ENCODE measurements around the gene MRS2.
A peak's percentile ranks its signal among the peaks of the same experiment; 100 is the strongest.
"Not testable (repeated sequence)": the region's sequence is repeated elsewhere in the genome, so short reads cannot be mapped to it uniquely, and the experiment has no call there.

Gene MRS2, protein sequence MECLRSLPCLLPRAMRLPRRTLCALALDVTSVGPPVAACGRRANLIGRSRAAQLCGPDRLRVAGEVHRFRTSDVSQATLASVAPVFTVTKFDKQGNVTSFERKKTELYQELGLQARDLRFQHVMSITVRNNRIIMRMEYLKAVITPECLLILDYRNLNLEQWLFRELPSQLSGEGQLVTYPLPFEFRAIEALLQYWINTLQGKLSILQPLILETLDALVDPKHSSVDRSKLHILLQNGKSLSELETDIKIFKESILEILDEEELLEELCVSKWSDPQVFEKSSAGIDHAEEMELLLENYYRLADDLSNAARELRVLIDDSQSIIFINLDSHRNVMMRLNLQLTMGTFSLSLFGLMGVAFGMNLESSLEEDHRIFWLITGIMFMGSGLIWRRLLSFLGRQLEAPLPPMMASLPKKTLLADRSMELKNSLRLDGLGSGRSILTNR

DNA sequence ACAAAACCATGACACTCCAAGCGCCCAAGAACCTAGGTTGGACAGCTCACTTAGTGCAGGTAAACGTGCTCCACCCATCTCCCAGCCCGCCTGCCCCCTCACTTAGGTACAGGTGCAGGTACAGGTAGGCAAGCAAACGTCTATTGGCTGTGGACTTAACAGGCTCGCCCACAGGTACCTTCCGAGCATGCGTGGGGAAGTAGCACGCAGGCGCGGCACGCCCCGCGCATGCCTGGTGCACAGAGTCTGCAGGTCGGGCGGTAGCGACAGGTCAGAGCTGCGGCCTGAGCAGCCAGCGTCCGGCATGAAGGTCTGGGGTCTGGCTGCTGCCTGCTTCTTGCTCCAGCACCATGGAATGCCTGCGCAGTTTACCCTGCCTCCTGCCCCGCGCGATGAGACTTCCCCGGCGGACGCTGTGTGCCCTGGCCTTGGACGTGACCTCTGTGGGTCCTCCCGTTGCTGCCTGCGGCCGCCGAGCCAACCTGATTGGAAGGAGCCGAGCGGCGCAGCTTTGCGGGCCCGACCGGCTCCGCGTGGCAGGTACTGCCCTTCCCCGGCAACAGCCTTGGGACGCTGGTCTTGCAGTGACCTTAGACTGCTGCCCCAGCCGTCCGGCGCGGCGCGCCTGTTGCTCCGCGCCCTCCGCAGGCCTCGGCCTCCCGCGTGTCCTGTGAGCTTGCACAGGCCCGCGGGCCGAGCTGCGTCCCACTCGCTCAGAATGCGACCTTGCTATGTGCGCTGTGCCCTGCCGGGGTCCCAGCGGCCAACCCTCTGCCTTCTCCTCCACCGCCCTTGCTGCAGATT, at the start of gene MRS2:
TSS of gene MRS2 (plus strand) at position 240 of the 804 bp plus-strand sequence. CDS start at position 351, 111 bp downstream.
- peak; percentile 85 for DNase-seq

DNA sequence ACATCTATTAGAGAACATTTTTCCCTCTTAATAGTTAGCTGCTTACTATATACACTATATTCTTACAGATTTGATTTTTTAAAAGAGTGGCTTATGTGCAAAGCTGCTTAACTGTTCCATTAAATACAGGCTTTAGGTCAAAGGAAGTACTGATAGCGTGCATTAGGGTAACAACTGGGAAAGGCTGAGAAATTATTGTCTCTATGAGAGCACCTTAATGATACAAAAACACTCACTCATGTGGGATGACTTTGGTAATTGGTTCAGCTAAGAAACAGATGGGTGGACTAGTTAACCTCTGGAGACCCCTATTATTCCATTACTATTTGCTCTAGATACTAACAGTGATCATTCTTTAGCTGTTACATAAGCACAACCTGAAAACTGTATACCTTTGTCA, 48.9 kb upstream of the MRS2 start:
- DNase-seq, result no peak

DNA sequence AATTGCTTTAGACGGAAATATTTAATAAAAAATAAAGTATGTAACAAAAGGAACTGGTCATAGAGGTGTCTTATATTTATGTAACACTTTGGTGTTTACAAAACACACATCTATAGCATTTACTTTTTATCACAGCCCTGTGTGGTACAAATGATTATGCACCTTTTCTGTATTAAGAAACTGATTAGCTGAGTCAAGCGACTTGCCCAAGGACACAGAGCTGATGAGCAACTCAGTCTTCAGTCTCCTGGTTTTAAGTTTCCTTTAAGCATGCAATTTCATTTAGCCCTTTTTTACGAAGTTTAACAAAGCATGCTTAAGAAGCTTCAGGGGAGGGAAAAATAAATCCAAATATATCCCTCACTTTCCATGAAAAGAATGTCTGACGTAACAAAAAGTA, 47.3 kb upstream of the MRS2 start:
- DNase-seq, result no peak

DNA sequence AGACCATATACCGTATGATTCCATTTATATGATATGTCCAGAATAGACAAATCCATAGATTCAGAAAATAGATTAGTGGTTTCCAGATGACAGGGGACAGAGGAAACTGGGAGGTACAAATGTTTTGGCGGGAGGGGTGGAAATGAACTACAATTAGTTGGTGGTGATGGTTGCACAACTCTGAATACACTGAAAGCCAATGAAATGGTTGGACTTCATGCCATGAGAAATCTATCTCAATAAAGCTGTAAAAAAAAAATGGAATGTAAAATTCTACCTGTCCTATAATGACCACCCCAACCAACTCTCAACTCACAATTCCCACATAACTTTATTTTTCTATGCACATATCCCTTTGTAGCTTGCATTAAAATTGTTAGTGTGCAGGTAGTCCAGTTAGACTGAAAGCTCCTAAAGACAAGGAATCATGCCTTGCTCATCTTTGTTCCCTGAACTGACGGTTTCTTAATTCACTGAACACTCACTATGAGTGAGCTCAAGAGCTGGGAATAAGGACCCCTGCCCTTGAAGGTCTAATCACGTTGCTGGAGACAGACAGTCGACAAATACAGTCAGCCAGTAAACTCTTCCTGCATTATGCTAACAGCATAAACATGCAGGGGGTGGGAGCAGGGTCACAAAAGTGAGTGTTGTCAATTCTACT, 46.3 kb upstream of the MRS2 start:
- no peak for DNase-seq

DNA sequence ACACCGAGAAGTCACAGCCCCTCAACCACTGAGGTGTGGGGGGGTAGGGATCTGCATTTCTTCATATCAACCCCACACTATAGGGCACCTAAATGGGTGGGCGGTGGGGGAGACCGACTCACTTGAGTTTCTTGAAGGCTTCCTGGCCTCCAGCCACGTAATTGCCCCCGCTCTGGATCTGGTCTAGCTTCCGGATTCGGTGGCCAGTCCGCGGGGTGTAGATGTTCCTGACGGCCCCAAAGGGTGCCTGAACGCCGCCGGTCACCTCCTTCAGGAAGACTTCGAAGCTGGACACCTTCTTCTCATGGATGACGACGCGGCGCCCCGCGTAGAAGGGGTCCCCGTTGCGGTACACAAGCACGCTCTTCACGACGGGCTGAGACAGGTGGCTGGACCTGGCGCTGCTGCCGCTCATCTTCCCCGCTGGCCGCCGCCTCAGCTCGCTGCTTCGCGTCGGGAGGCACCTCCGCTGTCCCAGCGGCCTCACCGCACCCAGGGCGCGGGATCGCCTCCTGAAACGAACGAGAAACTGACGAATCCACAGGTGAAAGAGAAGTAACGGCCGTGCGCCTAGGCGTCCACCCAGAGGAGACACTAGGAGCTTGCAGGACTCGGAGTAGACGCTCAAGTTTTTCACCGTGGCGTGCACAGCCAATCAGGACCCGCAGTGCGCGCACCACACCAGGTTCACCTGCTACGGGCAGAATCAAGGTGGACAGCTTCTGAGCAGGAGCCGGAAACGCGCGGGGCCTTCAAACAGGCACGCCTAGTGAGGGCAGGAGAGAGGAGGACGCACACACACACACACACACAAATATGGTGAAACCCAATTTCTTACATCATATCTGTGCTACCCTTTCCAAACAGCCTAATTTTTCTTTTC, 45.2 kb upstream of the MRS2 start, which contains the start of gene DCDC2:
TSS of gene DCDC2 (minus strand) at position 724 of the 883 bp plus-strand sequence. CDS start at position 415, 309 bp downstream.
- peak; percentile 52 for DNase-seq

DNA sequence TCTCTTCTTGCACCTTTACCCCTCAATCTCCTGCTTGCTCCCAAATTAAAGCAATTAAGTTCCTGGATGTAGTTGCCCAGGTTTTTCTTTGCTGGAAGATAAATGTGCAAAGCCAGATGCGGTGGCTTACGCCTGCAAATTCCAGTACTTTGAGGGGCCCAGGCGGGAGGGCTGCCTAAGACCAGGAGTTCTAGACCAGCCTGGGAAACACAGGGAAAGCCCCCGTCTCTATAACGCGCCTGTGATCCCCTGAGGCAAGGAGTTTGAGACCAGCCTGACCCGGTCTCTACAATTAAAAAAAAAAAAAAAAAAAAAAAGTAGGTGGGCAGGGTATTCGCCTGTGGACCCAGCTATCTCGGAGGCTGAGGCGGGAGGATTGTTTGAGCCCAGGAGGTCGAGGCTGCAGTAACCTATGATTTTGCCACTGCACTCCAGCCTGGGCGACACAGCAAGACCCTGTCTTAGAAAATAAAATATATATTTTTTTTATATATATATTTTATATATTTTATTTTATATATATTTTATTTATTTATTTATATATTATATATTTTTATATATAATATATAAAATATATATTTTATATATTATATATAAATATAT, 44.4 kb upstream of the MRS2 start:
- DNase-seq, result peak; percentile 4

DNA sequence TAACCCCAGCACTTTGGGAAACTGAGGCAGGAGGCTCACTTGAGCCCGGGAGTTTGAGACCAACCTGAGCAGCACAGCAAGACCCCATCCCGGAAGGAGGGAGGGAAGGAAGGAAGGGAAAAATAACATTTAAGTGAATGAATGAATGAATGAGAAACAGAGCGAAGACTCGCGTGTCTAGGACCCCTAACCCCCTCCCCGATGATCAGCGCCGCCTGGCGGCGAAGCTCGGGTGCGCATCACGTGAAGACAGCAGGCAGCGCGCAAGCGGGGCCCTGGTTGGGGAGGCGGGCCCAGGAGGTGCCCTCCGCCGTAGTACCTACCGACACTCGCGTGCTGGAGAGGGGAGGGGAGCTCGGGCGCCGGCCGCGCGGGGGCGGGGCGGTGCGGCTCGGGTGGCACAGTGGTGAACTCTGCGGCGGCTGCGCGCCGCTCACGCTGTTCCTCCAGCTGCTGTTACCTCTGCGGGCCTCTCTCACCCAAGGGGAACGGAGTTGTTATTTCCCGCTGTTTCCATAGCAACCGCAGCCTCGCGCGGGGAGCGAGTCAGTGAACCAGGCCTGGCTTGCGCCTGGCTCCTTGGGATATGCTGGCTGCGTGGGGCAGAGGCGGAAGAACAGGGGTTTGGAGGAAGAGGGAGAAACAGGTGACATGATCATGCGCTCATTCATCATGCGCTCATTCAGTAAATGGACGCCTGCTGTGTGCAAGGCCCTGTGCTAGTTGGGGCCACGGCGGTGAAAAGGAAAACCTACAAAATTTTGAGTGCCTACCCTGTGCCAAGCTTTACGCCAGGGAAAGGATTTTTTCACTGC, 42.9 kb upstream of the MRS2 start:
- peak; percentile 90 for DNase-seq

DNA sequence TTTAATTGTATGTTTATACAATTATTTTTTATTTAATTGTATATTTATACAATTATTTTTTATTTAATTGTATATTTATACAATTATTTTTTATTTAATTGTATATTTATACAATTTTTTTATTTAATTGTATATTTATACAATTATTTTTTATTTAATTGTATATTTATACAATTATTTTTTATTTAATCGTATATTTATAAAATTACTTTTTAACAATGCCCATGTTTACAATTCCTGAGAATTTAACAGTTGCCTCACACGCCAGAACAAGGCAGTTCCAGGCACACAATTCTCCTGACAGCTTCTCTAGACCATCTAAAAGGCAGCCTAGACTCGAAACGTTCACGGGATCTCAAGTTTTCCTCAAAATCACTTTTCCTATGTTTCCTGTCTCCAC, 40.4 kb upstream of the MRS2 start:
- not testable (repeated sequence) for DNase-seq

DNA sequence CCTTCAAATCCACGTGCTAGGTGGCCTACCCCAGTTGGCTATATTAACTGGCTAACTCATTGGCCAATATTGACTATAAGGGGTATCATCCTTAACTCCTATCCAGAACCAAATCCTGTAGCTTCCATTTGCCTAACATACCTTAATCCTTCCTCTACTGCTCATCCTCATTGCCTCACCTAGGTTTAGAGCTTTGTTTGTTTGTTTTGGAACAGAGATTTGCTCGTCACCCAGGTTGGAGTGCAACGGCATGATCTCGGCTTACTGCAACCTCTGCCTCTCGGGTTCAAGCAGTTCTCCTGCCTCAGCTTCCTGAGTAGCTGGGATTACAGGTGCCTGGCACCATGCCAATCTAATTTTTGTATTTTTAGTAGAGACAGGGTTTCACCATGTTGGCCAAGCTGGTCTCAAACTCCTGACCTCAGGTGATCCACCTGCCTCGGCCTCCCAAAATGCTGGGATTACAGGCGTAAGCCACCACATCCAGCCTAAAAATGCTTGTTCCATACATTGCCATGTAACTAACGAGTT, 37.6 kb upstream of the MRS2 start:
- not testable (repeated sequence) for DNase-seq

DNA sequence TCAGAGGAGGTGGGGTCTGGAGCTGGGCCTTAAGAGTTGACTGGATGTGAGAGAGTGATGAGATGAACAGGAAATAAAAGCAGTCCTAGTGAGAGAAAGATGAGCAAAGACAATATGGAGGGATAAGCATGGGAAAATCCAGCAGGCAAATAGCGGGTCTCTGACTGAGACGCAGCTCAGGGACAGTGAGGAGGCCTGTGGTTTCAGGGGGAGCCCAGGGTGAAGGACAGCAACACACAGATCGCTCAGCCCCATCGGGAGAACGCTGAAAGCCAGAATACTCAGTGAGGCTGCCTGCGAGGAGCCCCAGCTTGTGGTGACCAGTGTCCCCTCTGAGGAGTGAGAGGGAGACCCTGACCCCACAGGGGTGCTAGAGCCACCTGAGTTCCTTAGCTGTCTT, 28.1 kb upstream of the MRS2 start:
- DNase-seq, result no peak

DNA sequence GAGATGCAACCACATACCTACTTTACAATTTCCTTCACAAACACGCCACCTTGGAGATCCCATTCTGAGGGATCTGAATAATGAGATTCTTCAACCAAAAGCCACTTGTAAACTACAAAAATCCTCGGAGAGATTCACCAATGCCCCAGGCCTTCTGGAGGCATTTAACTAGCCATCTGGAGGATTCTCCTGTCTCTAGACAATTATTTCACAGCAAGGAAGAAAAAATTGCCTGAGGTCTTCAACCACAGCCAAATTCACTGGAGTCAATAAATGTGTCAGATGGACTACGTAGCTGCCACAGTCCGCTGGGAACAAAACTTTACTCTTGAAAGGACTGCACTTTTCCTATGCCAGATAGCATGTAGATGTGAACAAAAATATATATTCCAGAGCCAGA, 25.9 kb upstream of the MRS2 start:
- DNase-seq, result no peak

DNA sequence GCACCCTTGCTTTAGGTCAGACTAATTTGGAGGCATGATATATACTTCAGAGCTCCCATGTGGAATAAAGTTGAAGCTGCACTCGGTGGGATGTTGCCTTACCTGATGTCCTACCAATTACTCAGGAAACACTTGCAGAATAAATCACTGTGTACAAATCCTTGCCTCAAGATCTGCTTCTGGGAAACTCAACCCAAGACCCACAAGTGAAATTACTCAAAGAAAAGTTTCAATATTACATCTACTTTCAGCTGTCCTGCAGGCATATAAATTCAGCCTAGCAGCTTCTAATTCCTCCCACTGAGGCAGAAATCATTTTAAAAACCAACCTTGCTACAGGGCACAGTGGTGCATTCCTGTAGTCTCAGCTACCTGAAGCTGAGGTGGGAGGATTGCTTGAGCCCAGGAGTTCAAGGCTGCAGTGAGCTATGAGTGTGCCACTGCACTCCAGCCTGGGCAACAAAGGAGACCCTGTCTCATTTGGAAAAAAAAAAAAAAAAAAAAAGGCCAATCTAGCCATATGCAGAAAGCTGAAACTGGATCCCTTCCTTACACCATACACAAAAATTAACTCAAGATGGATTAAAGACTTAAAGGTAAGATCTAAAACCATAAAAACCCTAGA, 24.2 kb upstream of the MRS2 start:
- no peak for DNase-seq

DNA sequence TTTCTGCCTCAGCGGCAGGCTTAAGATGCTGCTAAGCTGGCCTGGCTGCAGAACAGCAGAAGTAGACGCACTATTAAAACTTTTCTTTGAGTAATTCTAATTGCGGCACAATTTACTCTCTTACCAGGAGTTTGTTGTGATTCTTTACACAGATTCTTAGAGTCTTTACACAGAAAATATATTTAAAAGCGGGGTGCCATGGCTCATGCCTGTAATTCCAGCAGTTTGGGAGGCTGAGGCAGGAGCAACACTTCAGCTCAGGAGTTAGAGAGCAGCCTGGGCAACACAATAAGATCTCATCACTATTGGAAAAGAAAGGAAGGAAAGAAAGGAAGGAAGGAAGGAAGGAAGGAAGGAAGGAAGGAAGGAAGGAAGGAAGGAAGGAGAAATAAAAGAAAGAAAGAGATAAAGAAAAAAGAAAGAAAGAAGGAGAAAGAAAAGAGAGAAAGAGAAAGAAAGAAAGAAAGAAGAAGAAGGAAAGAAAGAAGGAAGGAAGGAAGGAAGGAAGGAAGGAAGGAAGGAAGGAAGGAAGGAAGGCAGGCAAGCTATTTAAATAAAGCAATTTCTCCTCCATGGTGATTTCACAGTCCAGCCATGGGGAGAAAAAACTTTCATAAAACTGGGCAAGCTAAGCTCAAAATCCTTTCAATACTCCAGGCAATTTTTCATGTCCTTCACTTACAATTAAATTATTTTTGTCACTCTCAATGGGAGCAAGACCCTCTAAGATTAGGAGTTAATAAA, 21.1 kb upstream of the MRS2 start:
- no peak for DNase-seq

DNA sequence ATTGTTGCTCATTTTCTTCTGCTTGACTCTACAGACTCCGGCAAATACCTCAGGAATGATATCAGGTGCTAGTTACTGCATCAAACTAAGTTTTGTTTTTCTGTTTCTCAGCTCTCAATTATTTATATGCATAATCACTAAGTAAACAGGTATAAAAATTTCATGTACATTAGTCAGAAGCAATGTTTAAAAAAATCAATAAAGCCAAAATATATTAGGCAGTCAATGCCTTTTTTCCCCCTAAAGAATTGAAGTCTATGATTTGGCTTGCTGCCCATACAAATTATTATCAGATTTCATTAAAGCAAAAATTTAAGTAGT, 20.6 kb upstream of the MRS2 start:
- no peak for DNase-seq

DNA sequence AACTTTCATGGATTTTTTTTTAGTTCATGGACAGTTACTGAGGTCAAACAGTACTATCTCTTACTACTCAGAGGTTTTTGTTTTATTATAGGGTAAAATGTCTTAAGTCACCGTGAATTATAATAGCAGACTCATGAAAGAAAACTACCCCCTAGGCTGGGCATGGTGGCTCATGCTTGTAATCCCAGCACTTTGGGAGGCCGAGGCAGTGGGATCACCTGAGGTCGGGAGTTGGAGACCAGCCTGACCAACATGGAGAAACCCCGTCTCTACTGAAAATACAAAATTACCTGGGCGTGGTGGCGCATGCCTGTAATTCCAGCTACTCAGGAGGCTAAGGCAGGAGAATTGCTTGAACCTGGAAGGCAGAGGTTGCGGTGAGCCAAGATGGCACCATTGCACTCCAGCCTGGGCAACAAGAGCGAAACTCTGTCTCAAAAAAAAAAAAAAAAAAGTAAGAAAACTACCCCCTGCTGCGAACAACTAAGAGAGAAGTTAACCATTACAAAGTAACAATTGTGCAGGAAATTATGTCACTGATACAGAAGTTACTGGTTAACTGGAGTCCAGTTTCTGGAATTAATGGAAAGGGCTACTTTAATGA, 19.7 kb upstream of the MRS2 start:
- DNase-seq, result not testable (repeated sequence)

DNA sequence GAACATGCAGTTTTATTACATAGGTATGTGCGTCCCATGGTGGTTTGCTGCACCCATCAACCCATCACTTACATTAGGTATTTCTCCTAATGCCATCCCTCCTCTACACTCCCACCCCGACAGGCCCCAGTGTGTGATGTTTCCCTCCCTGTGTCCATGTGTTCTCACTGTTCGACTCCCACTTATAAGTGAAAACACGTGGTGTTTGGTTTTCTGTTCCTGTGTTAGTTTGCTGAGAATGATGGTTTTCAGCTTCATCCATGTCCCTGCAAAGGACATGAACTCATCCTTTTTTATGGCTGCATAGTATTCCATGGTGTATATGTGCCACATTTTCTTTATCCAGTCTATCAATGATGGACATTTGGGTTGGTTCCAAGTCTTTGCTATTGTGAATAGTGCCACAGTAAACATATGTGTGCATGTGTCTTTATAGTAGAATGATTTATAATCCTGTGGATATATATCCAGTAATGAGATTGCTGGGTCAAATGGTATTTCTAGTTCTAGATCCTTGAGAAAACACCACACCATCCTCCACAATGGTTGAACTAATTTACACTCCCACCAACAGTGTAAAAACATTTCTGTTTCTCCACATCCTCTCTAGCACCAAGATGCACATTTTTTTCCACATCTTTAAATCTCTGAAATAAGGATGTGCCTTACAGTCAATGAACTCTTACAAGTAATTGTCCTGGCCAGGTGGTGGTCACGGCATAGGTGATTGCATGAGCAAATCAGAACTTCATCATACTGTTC, 18.2 kb upstream of the MRS2 start:
- not testable (repeated sequence) for DNase-seq

DNA sequence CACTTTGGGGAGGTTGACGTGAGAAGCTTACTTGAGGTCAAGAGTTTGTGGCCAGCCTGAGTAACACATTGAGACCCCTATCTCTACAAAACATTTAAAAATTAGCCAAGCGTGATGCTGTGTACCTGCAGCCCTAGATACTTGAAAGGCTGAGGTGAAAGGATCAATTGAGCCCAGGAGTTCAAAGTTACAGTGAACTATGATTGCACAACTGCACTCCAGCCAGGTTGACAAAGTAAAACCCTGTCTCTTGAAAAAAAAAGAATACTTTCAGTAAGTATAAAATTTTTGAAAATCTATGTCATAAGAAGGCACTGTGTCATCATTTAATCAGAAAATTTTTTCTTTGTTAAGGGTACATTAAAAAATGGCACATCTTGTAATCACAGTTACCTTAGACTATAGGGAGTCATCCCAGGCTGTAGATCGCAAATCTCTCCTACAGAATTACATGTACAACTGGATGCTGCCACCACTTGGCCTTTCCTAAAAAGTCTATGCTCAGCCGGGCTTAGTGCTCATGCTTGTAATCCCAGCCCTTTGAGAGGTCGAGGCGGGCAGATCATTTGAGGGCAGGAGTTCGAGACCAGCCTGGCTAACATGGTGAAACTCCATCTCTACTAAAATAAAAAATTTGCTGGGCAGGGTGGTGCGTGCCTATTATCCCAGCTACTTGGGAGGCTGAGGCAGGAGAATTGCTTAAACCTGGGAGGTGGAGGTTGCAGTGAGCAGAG, 17.0 kb upstream of the MRS2 start:
- DNase-seq, result no peak

DNA sequence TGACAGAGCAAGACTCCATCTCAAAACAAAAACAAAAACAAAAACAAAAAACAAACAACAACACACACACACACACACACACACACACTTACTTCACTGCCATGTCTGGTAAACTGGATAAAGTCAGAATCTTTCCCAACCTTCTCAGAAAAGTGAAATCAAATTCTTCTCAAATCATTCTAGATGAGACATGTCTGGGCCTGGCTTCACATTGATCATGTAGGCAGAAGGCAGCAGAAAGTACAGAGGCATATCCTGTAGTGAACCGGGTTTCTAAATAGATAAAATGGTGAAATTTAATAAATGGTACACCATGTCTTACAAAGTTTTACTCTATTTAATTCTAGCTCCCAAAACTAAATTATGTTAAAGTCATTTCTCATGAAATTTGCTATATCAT, 14.9 kb upstream of the MRS2 start:
- no peak for DNase-seq

Measured in stimulated activated CD4-positive, alpha-beta T cell treated with anti-CD3 and anti-CD28 coated beads, Interleukin-15, amount 100 ng/mL, for 24 hours (primary cell).